GM13977 (cell line): Measurements from ENCODE around the gene MXRA8.

Experiments used
- DNase-seq: peaks from one replicate; pipeline ENCODE4 v3.0.0; 2012; ENCODE audit warnings: low spot score
- CTCF ChIP-seq: IDR thresholded peaks from 2 replicates; pipeline ENCODE4 v1.5.1; 2012; ENCODE audit warnings: mild to moderate bottlenecking, control low read depth; ENCODE audit not compliant: insufficient read depth; ENCODE audit errors: extremely low read depth, missing control alignments
- in situ Hi-C: fragments of 300-500 bp; cut with MboI; formaldehyde crosslinking; loops from one replicate; pipeline ENCODE4 v1.12.0; 2022; ENCODE audit warnings: low sequenced_read_pairs, low pct_unique_long_range_greater_than_20kb, mixed read lengths, inconsistent platforms; ENCODE audit not compliant: unreplicated experiment

Gene MXRA8

DNA sequence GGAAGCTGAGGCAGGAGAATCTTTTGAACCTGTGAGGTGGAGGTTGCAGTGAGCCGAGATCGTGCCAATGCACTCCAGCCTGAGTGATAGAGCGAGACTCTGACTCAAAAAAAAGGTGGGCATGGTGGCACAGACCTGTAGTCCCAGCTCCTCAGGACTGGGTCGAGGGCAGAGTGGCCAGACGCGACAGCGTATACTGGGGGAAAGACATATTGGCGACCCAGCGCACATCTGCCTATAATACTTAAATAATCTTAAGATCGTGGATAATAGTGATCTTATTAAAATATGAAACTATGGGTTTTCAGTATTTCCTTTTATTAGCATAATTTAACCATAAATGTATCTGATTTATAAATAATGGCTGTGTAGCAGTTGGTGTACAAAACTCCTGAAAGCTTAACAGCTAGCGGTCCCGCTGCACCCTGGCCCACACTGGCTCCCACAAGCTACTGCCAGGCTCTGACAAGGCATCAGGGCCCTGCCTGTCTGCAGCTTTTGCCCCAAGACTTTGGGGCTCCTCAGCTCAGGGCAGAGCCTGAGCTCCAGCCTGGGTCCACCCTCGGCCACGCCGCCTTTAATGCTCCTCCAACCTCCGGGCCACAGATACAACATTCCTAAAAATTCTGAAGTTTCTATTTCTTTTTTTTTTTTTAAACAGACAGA lies 19.3 kb upstream of the MXRA8 start:
- TF ChIP-seq CTCF, result no peak
- no peak for DNase-seq
- in situ Hi-C loops, result no loop called here

DNA sequence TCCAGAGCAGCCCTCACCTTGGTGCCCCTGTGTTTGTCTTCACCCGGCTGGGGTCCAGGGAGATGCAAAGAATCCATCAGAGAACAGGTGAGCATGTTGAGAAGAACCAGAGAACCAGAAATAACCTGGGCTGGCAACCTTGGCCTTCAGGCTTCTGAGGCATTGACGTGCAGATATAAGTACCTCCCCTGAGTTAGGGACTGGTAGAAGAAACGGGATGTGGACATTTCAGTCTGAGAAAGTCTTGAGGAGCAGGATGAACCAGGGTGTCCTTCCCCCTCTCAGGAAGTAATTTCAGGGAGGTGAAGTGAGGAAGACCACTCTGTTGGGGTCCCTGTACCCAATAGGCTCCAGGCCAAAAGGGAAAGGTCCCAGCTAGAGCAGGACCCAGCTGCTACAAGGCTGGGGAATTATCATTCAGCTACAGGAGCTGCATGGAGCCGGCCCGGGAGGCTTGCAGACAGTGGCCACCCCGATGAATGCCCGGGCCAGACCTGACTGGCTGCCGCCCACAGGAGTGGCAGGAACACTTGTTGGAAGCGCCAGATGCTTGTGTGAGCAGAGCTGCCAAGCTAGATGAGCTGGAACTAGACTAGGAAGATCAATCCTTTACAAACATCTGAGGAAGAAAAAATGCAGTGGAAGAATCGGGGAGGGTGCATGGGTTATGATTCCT lies 18.3 kb upstream of the MXRA8 start:
- in situ Hi-C loops, result no loop called here
- TF ChIP-seq CTCF, result no peak
- no peak for DNase-seq

GRCh38 chr1:1374929-1375662 lies 16.7 kb upstream of the MXRA8 start, which contains the start of gene AURKAIP1:
TSS of gene AURKAIP1 (minus strand) at chr1:1375207. CDS start at chr1:1374756, 451 bp downstream.
- in situ Hi-C loops, result no loop called here
- DNase-seq, result peak; percentile 99
- peak; percentile 38 for TF ChIP-seq CTCF

- in situ Hi-C loops, result no loop called here
- DNase-seq, result no peak
- TF ChIP-seq CTCF, result no peak
Measured at GRCh38 chr1:1374589-1374928, 16.2 kb upstream of the MXRA8 start.

DNA sequence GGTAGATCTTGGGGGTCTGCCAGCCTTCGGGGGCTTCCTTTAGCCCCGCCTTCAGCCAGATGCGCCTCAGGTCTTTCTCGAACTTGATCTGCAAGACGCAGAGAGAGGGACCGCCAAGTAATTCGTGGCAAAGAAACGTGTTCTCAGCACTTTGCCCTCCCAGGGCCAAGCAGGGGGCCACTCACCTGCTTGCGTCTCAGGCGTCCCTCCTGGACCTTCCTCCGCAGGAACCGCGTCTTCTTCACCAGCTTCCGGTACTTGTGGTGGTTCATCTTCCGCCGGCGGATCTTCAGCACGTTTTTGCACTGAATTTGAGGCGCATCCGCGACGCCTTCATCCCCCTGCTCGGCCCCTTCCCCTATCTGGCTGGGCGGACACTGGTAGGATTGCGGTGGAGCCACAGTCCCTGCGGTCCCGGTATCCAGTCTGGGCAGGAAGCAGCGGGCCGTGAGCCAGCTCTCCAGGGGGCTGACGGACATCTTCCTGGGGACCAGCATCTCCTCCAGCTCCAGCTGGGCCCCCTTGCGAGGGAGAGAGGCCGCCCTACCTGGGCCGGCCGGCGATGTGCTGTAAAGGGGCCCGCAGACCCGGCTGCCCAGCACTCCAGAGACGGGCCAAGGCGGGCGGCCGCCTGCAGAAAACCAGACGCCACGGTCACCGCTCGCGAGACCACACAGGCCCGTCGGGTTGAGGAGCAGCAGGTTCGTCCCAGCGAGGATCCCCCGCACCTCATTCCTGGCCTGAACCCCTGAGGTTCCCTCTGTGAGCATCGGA lies 15.6 kb upstream of the MXRA8 start:
- no peak for TF ChIP-seq CTCF
- no peak for DNase-seq
- in situ Hi-C loops, result no loop called here
